ENCODE data around the gene POLR2A. TPM values are rescaled to one million over a fixed set of nuclear protein-coding genes. Genes with fewer than 3 reads are reported as not detected.

Gene POLR2A
- total RNA-seq, 4 donors from 2014 or later: 59.3 to 94.9 (median 78.2) TPM

DNA sequence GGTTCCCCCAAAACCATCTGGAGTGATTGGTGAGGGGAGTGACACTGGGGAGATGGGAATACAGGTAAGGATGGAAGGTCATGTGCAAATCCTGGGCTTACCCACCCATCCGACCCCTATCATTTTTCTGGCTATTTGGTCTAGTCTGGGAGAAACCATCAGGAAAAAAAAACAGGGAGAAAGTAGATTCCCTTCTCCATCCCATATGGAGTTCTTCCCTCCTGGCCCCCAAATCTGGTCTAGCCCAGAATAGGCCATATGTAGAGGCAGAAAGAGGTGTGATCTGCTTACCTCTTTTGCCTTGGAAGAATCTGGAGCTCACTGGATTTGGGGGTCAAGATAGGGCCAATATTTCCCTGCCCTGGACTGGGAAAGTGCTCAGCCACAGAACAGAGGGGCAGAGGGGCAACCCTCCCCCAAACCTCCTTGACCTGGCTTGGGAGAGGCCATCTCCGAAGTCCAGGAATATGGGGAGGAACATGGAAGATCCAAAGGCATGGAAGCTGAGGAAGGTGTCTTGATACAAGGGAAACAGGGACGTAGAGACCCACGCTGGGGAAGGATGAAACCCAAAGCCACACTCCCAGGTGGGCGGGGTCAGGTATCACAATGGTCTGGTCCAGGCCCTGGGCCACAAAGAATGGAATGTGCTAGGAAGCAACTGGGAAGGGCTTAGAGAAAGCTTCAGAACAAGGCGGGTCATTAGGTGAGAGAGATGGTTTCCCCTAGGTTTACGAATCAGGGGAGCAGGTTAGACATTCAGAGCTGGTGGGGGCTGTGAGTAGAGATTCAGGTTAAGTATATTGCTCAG is 23.1 kb upstream of the POLR2A start:
- Histone ChIP-seq H3K27me3 (no peaks in the 10 kb centered on the region), H3K4me3 (no peak overlapping the region), H3K27ac (no peak overlapping the region), H3K4me1 (peaks cover 7 to 56% (median 9%) of the 10 kb centered on the region in 3 donors), H3K9me3 (no peaks in the 10 kb centered on the region), H3K36me3 (peaks cover 5 to 41% (median 10%) of the 10 kb centered on the region in 3 donors)
- TF ChIP-seq, protein P1, sequence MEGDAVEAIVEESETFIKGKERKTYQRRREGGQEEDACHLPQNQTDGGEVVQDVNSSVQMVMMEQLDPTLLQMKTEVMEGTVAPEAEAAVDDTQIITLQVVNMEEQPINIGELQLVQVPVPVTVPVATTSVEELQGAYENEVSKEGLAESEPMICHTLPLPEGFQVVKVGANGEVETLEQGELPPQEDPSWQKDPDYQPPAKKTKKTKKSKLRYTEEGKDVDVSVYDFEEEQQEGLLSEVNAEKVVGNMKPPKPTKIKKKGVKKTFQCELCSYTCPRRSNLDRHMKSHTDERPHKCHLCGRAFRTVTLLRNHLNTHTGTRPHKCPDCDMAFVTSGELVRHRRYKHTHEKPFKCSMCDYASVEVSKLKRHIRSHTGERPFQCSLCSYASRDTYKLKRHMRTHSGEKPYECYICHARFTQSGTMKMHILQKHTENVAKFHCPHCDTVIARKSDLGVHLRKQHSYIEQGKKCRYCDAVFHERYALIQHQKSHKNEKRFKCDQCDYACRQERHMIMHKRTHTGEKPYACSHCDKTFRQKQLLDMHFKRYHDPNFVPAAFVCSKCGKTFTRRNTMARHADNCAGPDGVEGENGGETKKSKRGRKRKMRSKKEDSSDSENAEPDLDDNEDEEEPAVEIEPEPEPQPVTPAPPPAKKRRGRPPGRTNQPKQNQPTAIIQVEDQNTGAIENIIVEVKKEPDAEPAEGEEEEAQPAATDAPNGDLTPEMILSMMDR (IDR thresholded peaks at IDR 0.05): no peak
- no peak for TF ChIP-seq POLR2A (IDR thresholded peaks at IDR 0.05)
- 90 to 93% methylated on average over 6 to 7 of the region's 7 CpGs for WGBS, 2 donors
- no peak for DNase-seq
- intact Hi-C loops (cut with DNase I): no loop called here

DNA sequence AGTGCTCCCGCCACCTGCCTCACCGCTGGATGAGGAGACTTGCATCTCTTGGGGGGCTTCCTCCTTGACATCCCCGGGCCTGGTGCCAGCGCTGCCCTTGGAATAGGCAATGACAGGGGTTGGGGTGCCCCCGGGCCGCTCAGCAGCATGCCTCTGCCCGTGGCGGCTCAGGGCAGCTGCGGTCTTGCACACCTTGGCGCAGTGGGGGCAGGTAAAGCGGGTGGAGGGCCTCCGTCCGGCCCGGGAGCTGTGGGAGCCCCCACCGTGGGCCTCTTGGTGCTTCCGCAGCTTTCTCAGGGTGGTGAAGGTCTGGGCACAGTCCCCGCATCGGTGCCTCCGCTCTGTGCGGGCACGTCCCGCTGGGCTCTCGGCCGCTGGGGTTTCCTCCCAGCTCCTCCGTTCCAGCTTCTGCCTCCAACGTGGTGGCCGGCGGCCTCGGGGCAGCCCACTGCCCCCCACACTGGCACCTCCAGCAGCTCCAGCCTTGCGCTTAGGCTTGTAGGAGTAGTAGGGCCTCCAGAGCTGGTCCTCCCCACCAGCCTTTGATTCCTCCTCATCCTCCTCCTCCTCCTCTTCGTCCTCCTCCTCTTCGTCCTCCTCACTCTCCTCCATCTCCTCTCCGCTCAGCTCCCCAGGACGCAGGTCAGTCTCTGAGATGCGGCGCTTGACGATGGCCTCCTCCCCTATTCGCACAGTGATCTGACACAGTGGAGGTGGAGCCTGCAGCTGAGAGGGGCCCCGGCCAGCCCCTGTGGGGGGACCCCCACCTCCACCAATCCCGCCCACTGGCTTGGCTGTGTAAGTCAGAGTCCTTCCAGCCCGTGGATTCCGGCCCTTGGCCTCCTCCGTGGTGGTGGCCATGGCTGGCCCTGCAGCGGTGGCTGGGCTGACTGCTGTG is 21.4 kb upstream of the POLR2A start:
- WGBS, 2 donors: 92 to 93% methylated on average over 11 to 25 of the region's 44 CpGs
- intact Hi-C loops (cut with DNase I): no loop called here
- Histone ChIP-seq H3K4me1 (peaks cover 14 to 56% (median 17%) of the 10 kb centered on the region in 3 donors), H3K9me3 (no peaks in the 10 kb centered on the region), H3K36me3 (peaks cover 10 to 58% (median 11%) of the 10 kb centered on the region in 3 donors), H3K4me3 (no peak overlapping the region), H3K27me3 (no peaks in the 10 kb centered on the region), H3K27ac (peak overlapping the region in 2 of 4 donors; percentile 34 to 71)
- DNase-seq: no peak
- no peak for TF ChIP-seq POLR2A (IDR thresholded peaks at IDR 0.05)

DNA sequence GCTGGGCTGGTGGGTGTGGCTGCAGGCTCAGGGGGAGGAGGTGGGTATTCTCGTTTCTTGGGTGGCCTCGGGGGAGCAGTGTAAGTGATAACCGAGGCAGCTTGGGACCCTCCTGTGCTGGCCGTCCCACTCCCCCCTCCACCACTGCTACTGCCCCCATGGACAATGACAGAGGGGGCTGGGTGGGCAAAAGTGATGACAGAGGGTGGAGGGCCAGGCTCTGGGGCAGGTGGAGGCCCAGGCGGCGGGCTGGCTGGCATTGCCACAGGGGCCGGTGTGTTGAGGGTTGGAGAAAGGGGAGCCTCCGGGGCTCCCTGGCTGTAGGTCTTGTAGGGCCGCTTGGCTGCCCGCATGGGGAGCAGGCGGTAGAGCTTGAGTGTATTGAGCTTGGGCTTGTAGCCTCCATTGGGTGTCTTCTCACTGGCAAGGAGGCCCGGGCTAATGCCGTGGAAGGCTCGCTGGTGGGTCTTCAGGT is 20.8 kb upstream of the POLR2A start:
- H3K4me1 ChIP-seq: peaks cover 14 to 63% (median 17%) of the 10 kb centered on the region in 3 donors
- intact Hi-C loops (cut with DNase I): no loop called here
- H3K9me3 ChIP-seq: no peaks in the 10 kb centered on the region
- peaks cover 10 to 64% (median 11%) of the 10 kb centered on the region in 3 donors for H3K36me3 ChIP-seq
- peak overlapping the region; percentile 34 to 71 (median 63) for H3K27ac ChIP-seq
- DNase-seq: no peak
- H3K4me3 ChIP-seq: no peak overlapping the region
- TF ChIP-seq POLR2A (IDR thresholded peaks at IDR 0.05): no peak
- TF ChIP-seq, protein P1 (IDR thresholded peaks at IDR 0.05): no peak
- 100% methylated on average over 1 to 2 of the region's 14 CpGs for WGBS, 2 donors
- H3K27me3 ChIP-seq: no peaks in the 10 kb centered on the region

DNA sequence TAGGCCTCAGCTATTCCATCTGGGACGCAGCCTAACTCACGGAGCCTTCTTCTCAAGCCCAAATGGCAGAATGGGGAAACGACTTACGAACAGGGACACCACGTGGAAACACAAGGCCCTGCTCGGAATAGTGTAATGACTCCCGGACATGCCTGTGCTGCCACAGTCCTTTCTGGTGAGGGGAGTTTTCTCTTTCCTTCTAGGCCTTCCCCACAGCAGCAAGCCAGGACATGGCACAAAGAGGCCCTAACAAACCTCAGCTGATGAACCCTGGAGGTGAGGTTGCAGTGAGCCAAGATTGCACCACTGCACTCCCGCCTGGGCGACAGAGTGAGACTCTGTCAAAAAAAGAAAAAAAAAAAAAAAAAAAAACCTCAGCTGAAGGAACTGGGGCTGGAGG is 20.1 kb upstream of the POLR2A start:
- WGBS, 2 donors: 40 to 62% methylated on average over 5 to 9 of the region's 9 CpGs
- intact Hi-C loops (cut with DNase I): no loop called here
- Histone ChIP-seq H3K27ac (peak overlapping the region; percentile 34 to 71 (median 63)), H3K4me1 (peaks cover 14 to 68% (median 17%) of the 10 kb centered on the region in 3 donors), H3K9me3 (no peaks in the 10 kb centered on the region), H3K27me3 (no peaks in the 10 kb centered on the region), H3K36me3 (peaks cover 10 to 68% (median 11%) of the 10 kb centered on the region in 3 donors), H3K4me3 (no peak overlapping the region)
- DNase-seq: no peak
- TF ChIP-seq POLR2A (IDR thresholded peaks at IDR 0.05): no peak
- TF ChIP-seq, protein P1 (IDR thresholded peaks at IDR 0.05): no peak

DNA sequence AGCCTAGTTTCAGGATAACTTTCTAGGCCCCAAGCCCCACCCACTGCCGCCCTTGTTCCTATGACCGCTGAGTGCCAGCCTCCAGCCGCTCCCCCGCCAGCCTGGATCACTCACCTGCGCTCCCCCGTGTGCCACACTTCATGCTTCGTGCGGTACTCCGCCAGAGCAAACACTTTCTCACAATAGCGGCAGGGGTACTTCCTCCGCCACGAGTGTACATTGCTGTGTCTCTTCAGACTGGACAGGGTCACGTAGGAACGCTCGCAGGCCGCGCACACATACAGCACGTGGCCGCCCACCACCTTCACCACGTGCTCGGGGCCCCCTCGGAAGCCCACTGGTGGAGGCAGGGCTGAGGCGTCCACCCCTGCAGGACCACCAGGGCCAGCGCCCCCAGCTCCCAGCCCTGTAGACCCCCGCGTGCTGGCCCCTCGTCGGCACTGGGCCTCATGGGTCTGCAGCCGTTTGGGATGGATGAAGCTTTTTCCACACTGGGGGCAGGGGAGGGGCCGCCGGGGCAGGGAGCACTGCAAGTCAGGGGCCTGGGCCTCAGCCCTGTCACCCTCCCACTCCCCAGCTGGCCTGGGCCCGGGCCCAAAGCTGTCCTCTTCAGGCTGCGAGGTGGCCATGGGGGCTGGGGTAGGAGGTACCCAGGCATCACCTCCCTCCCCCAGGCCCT is 18.4 kb upstream of the POLR2A start:
- peaks cover 10 to 68% (median 11%) of the 10 kb centered on the region in 3 donors for H3K36me3 ChIP-seq
- H3K4me3 ChIP-seq: no peak overlapping the region
- DNase-seq: no peak
- peaks cover 14 to 83% (median 17%) of the 10 kb centered on the region in 3 donors for H3K4me1 ChIP-seq
- H3K27ac ChIP-seq: peak overlapping the region; percentile 0 to 75 (median 65)
- H3K9me3 ChIP-seq: no peaks in the 10 kb centered on the region
- intact Hi-C loops (cut with DNase I): no loop called here
- H3K27me3 ChIP-seq: no peaks in the 10 kb centered on the region
- WGBS, 2 donors: 89 to 93% methylated on average over 10 to 22 of the region's 33 CpGs
- no peak for TF ChIP-seq POLR2A (IDR thresholded peaks at IDR 0.05)
- TF ChIP-seq, protein P1 (IDR thresholded peaks at IDR 0.05): no peak

All from esophagus squamous epithelium (tissue), 5 donors.